Uterus (tissue), 4 donors: Measurements from ENCODE around the gene HNRNPUL2. TPM values are rescaled to one million over a fixed set of nuclear protein-coding genes. Genes with fewer than 3 reads are reported as not detected.
"Not testable (repeated sequence)": the region's sequence is repeated elsewhere in the genome, so short reads cannot be mapped to it uniquely, and the experiment has no call there.

Experiments
- DNase-seq, 2 donors: peaks; one replicate each; pipeline ENCODE4 v3.0.0-alpha.2; 2019 to 2020
- H3K27ac ChIP-seq, 2 donors: fragments of 200-600 bp; sonication (generic); 1 replicate in 1 of 2; 2 replicates in 1 of 2; pipeline ENCODE4 v1.5.1; 2016 to 2018
- H3K27me3 ChIP-seq, 2 donors: fragments of 200-600 bp; sonication (generic); one replicate each; pipeline ENCODE4 v1.5.1; 2018 to 2019; ENCODE audit warnings: control low read depth in 1 of 2
- H3K36me3 ChIP-seq, 2 donors: fragments of 200-600 bp; sonication (generic); one replicate each; pipeline ENCODE4 v1.5.1; 2019; ENCODE audit warnings: control low read depth in 1 of 2
- H3K4me1 ChIP-seq, 2 donors: fragments of 200-600 bp; sonication (generic); one replicate each; pipeline ENCODE4 v1.5.1; 2018 to 2019; ENCODE audit warnings: control low read depth in 1 of 2
- H3K4me3 ChIP-seq, 2 donors: fragments of 200-600 bp; sonication (generic); 1 replicate in 1 of 2; 2 replicates in 1 of 2; pipeline ENCODE4 v1.5.1; 2018 to 2019; ENCODE audit warnings: mild to moderate bottlenecking in 1 of 2
- H3K9me3 ChIP-seq, 2 donors: fragments of 200-600 bp; sonication (generic); one replicate each; pipeline ENCODE4 v1.5.1; 2019; ENCODE audit warnings: control low read depth in 1 of 2
- POLR2A ChIP-seq, 2 donors: fragments of 450-650 bp; IDR thresholded peaks; one replicate each; pipeline ENCODE4 v1.6.1; 2016; ENCODE audit warnings: antibody characterized with exemption in 2 of 2, mild to moderate bottlenecking in 1 of 2, moderate library complexity in 1 of 2
- intact Hi-C: fragments of 100-400 bp; cut with DNase I; formaldehyde crosslinking; loops from one replicate; pipeline ENCODE4 v1.15.1; 2023; ENCODE audit warnings: low total_unique reads
- total RNA-seq, 4 donors: library from RNA; depleted of rRNA in 3 of 4; stranded (reverse); fragments of >200 nt in 3 of 4; gene quantifications; one replicate each; pipeline versions ENCODE4 v1.1.0 to v1.2.4, GENCODE V29; 2014 to 2023
- TF ChIP-seq, protein P1 (sequence below), 4 experiments: fragments of 200-600 bp in 2 of 4; fragments of 450-650 bp in 2 of 4; sonication (generic) in 2 of 4; IDR thresholded peaks; one replicate each; pipeline ENCODE4 v1.5.1; 2016 to 2019; ENCODE audit warnings: antibody characterized with exemption in 4 of 4, mild to moderate bottlenecking in 2 of 4, moderate library complexity in 1 of 4
- donor health status: DM: yes; HTN: yes; CAD: no.

Gene HNRNPUL2
- total RNA-seq, 4 donors from 2014 or later: 17.7 to 58.3 (median 21.3) TPM

DNA sequence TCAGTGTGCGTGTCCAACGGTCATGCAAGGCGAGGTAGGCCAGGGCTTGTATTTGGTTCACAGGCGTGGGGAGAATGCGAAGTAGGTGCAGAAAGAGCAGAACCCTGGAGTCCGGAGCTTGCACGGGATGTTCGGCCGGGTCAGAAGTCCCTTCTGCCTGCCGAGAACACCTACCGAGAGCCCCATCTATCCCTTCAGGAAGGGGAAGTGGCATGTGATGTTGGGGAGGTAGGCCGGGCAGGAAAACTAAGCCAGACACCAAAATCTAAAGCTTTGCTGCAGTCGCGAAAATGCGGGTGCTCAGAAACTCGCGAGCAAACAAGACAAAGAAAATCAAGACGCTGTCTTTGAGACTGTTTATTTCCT lies 43.5 kb upstream of the HNRNPUL2 start:
- peak; percentile 42 to 47 for DNase-seq

DNA sequence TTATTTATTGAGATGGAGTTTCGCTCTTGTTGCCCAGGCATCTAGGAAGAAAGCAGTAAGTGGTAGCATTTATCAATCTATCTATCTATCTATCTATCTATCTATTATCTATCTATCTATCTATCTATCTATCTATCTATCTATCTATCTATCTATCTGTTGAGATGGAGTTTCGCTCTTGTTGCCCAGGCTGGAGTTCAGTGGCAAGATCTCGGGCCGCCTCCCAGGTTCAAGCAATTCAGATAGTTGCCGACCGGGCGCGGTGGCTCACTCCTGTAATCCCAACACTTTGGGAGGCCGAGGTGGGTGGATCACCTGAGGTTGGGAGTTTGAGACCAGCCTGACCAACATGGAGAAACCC lies 33.6 kb upstream of the HNRNPUL2 start:
- DNase-seq, H3K4me1 ChIP-seq, intact Hi-C loops, H3K27me3 ChIP-seq, H3K36me3 ChIP-seq, H3K9me3 ChIP-seq: not testable (repeated sequence)
- H3K27ac ChIP-seq: peak overlapping the region; percentile 80 to 87
- H3K4me3 ChIP-seq: peak overlapping the region; percentile 68 to 78

More for the DNA sequence above, 43.5 kb upstream of the HNRNPUL2 start:
- Histone ChIP-seq H3K4me1 (peaks cover 0 to 10% of the 10 kb centered on the region in 2 donors), H3K36me3 (no peaks in the 10 kb centered on the region), H3K4me3 (peak overlapping the region; percentile 57 to 66), H3K9me3 (no peaks in the 10 kb centered on the region), H3K27ac (peak overlapping the region; percentile 94 to 96), H3K27me3 (no peaks in the 10 kb centered on the region)
- intact Hi-C loops: no loop called here
- no peak for TF ChIP-seq POLR2A (IDR thresholded peaks at IDR 0.05)
- TF ChIP-seq, protein P1, sequence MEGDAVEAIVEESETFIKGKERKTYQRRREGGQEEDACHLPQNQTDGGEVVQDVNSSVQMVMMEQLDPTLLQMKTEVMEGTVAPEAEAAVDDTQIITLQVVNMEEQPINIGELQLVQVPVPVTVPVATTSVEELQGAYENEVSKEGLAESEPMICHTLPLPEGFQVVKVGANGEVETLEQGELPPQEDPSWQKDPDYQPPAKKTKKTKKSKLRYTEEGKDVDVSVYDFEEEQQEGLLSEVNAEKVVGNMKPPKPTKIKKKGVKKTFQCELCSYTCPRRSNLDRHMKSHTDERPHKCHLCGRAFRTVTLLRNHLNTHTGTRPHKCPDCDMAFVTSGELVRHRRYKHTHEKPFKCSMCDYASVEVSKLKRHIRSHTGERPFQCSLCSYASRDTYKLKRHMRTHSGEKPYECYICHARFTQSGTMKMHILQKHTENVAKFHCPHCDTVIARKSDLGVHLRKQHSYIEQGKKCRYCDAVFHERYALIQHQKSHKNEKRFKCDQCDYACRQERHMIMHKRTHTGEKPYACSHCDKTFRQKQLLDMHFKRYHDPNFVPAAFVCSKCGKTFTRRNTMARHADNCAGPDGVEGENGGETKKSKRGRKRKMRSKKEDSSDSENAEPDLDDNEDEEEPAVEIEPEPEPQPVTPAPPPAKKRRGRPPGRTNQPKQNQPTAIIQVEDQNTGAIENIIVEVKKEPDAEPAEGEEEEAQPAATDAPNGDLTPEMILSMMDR (IDR thresholded peaks at IDR 0.05): peak in 1 of 4 experiments; percentile 1

DNA sequence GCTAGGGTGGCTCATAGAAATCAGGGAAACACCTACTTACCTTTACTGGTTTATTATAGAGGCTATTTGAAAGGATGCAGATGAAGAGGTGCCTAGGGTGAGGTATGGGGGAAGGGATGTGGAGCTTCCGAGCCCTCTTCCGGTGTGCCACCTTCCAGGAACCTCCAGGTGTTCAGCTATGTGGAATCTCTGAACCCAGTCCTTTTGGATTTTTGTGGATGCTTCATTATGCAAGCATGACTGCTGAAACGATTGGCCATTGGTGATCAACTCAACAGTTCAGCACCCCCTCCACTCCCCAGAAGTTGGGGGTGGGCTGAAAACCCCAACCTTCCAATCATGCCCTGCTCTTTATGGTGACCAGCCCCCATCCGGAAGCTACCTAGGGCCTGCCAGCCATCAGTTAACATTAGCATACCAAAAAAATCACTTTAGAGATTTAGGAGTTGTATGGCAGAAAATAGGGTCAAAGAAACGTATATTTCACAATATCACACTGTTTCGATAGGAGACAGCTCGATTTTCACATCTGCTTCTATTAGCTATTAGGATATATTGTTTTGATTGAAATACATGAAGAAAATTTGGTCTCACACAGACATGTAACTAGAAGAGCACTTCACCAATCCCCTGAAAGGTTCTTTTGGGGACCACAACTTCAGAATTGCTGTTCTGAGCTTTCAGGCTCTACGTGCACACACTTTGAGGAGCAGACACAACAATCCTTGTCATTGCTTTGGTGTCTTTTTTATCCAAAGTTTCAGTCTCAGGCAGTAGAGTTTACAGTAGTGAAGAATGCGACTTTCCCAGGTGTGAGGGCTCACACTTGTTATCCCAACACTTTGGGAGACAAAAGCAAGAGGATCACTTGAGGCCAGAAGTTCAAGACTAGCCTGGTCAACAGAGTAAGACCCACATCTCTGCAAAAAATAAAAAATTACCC lies 30.9 kb upstream of the HNRNPUL2 start:
- DNase-seq: no peak
- no peak for TF ChIP-seq POLR2A (IDR thresholded peaks at IDR 0.05)
- H3K27me3 ChIP-seq: no peaks in the 10 kb centered on the region

DNA sequence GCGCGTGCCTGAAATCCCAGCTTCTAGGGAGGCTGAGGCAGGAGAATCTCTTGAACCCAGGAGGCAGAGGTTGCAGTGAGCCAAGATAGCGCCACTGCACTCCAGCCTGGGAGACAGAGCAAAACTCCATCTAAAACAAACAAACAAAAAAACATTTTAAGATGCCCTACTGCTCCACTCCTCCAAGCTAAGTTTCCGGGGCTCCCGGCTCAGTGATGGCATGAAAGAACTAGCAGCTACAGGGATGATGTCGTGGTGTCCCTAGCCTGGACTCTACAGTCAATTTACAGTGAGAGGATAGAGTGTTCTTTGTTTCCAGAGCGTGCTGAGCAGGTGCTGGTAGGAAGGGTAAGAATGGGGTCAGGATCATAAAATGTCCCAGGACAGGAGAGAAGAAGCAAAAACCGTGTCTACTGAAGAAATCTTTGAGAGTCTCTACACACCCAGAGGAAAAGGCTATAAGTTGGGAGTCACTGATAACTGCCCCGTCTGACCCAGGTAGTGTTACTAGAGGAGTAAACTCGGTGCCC lies 27.9 kb upstream of the HNRNPUL2 start:
- H3K36me3 ChIP-seq: no peaks in the 10 kb centered on the region
- intact Hi-C loops: no loop called here
- H3K4me3 ChIP-seq: no peak overlapping the region
- no peaks in the 10 kb centered on the region for H3K9me3 ChIP-seq
- H3K4me1 ChIP-seq: peaks cover 0 to 5% of the 10 kb centered on the region in 2 donors
- TF ChIP-seq, protein P1 (IDR thresholded peaks at IDR 0.05): no peak
- TF ChIP-seq POLR2A (IDR thresholded peaks at IDR 0.05): no peak
- H3K27me3 ChIP-seq: no peaks in the 10 kb centered on the region
- no peak overlapping the region for H3K27ac ChIP-seq
- no peak for DNase-seq

More for the DNA sequence above, 30.9 kb upstream of the HNRNPUL2 start:
- Histone ChIP-seq H3K27ac (no peak overlapping the region), H3K4me1 (peaks cover 0 to 4% of the 10 kb centered on the region in 2 donors), H3K4me3 (no peak overlapping the region), H3K9me3 (no peaks in the 10 kb centered on the region), H3K36me3 (no peaks in the 10 kb centered on the region)
- intact Hi-C loops: no loop called here

DNA sequence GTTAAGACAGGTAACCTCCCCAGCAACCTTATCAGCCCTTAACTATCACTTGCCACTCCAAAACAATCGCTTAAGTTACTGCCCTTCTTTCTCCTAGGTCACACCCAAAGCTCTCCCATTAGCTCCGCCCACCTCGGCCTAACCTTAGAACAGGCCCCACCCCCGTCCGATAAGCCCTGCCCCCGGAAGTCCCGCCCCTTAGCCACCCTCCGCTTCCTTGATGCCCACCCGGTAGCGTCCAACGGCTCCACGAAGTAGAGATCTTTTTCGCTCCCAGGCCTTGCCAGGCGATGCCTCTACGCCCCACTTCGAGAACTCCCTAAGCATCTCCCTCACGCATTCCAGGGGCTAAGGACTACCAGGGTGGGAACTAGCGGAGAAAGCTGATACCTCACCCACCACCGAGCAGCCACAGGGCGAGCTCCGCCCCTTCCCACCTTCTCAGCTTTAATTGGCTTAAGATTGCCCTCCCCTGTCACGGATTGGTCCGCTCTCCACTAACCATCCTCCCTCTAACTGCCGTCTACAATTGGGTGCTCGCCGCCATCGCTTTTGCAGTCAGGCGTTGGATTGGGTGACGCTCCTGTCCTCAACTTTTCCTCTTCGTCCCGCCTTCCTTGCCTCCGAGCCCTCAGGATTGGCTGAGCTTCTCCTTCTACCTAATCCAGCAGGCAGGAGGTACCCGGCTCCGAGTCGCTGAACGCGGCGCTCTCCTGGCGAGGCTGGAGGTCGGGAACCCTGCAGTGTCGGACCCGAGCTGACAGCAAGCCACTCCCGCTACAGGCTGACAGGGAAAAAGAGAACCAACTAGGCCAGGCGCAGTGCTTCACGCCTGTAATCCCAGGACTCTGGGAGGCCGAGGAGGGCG lies 26.7 kb upstream of the HNRNPUL2 start, which contains the start of gene ZBTB3:
Gene ZBTB3 (minus strand): TSS at position 425 of the 868 bp plus-strand sequence. CDS start 496 bp downstream, outside the sequence.
- intact Hi-C loops: no loop called here

More for the DNA sequence above, 26.7 kb upstream of the HNRNPUL2 start, which contains the start of gene ZBTB3:
- H3K27me3 ChIP-seq: no peaks in the 10 kb centered on the region
- peaks cover 0 to 5% of the 10 kb centered on the region in 2 donors for H3K4me1 ChIP-seq
- H3K27ac ChIP-seq: peak within 1 kb of the TSS; percentile 91 to 92
- TF ChIP-seq, protein P1 (IDR thresholded peaks at IDR 0.05): peak in 2 of 4 experiments; percentile 5 to 43
- TF ChIP-seq POLR2A (IDR thresholded peaks at IDR 0.05): peak; percentile 52 to 74
- peak within 1 kb of the TSS; percentile 69 to 83 for H3K4me3 ChIP-seq
- H3K36me3 ChIP-seq: no peaks in the 10 kb centered on the region
- no peaks in the 10 kb centered on the region for H3K9me3 ChIP-seq
- DNase-seq: peak; percentile 96 to 98
